Measurements from ENCODE around the gene DCHS1. TPM values are rescaled to one million over a fixed set of nuclear protein-coding genes. Genes with fewer than 3 reads are reported as not detected.
A peak's percentile ranks its signal among the peaks of the same experiment; 100 is the strongest.

DCHS1 gene
- total and polyA plus RNA-seq, 10 of the 15 experiments (the other 5 are each of a cell fraction or from before 2014, with no cell fraction given), result 0.02 to 0.64 (median 0.18) TPM; not detected in 1

- Histone ChIP-seq H3K4me3 (0 out of 2 replicates have a peak overlapping the region, but pooled peaks have one; percentile 19), H3K27ac (ENCODE audit: control insufficient read depth, insufficient read depth) (peak overlapping the region; percentile 88; the same call in 1 of the 2 replicates), H3K4me1 (ENCODE audit: control insufficient read depth, insufficient read depth, low read length) (peaks cover 34% of the 10 kb centered on the region), H2AFZ (ENCODE audit: control insufficient read depth, low read depth, low read length) (no peak overlapping the region), H3K4me2 (ENCODE audit: control insufficient read depth, insufficient read depth) (peak overlapping the region; percentile 98), H3K27me3 (replicated peaks in 1 of 2; ENCODE audit: control insufficient read depth in 2 of 2, insufficient read depth in 2 of 2, low read length in 1 of 2) (no peaks in the 10 kb centered on the region), H3K9ac (ENCODE audit: control insufficient read depth, insufficient read depth, low read length) (0 out of 2 replicates have a peak overlapping the region, but pooled peaks have one; percentile 23), H3K36me3 (ENCODE audit: control insufficient read depth in 2 of 2, insufficient read depth in 2 of 2, low read length in 1 of 2) (peaks cover 23 to 28% of the 10 kb centered on the region in 2 experiments), H3K79me2 (ENCODE audit: control insufficient read depth, insufficient read depth, low read length) (peaks cover 65% of the 10 kb centered on the region), H4K20me1 (ENCODE audit: control insufficient read depth, insufficient read depth) (no peaks in the 10 kb centered on the region), H3K9me3 (replicated peaks; ENCODE audit: control insufficient read depth, insufficient read depth, low read length) (no peaks in the 10 kb centered on the region)
- TF ChIP-seq GATAD2B (conservative IDR thresholded peaks at IDR 0.05; ENCODE audit: low read depth) (no peak), WRNIP1 (IDR thresholded peaks at IDR 0.05; ENCODE audit: borderline replicate concordance, low read depth, low read length) (no peak), ATF7 (IDR thresholded peaks at IDR 0.05; ENCODE audit: low read depth) (no peak), NRF1 (conservative IDR thresholded peaks at IDR 0.05; ENCODE audit: low read depth, low read length) (no peak), NR2F1 (conservative IDR thresholded peaks at IDR 0.05) (no peak), ZNF217 (IDR thresholded peaks at IDR 0.05) (no peak), ZNF207 (IDR thresholded peaks at IDR 0.05; ENCODE audit: borderline replicate concordance) (no peak), BMI1 (IDR thresholded peaks at IDR 0.05; ENCODE audit: borderline replicate concordance) (no peak), JUNB (IDR thresholded peaks at IDR 0.05) (no peak), KLF5 (IDR thresholded peaks at IDR 0.05; ENCODE audit: partially characterized antibody) (no peak), SPI1 (IDR thresholded peaks at IDR 0.05; ENCODE audit: borderline replicate concordance, insufficient read depth, low read depth, low read length) (no peak), EGR1 (IDR thresholded peaks at IDR 0.05; ENCODE audit: borderline replicate concordance in 1 of 2, low read depth in 2 of 2, low read length in 2 of 2) (no peak), SP1 (IDR thresholded peaks at IDR 0.05; ENCODE audit: low read depth, low read length) (no peak), SMARCA5 (IDR thresholded peaks at IDR 0.05) (no peak), KAT2A (conservative IDR thresholded peaks at IDR 0.05; ENCODE audit: control insufficient read depth, low read depth, low read length) (no peak), BACH1 (IDR thresholded peaks at IDR 0.05; ENCODE audit: borderline replicate concordance) (no peak), NFYA (IDR thresholded peaks at IDR 0.05; ENCODE audit: borderline replicate concordance, low read depth, low read length) (no peak), CBFB (IDR thresholded peaks at IDR 0.05; ENCODE audit: low read depth) (no peak), RELB (IDR thresholded peaks at IDR 0.05; ENCODE audit: low read depth) (no peak)
- TF ChIP-seq, protein P1, sequence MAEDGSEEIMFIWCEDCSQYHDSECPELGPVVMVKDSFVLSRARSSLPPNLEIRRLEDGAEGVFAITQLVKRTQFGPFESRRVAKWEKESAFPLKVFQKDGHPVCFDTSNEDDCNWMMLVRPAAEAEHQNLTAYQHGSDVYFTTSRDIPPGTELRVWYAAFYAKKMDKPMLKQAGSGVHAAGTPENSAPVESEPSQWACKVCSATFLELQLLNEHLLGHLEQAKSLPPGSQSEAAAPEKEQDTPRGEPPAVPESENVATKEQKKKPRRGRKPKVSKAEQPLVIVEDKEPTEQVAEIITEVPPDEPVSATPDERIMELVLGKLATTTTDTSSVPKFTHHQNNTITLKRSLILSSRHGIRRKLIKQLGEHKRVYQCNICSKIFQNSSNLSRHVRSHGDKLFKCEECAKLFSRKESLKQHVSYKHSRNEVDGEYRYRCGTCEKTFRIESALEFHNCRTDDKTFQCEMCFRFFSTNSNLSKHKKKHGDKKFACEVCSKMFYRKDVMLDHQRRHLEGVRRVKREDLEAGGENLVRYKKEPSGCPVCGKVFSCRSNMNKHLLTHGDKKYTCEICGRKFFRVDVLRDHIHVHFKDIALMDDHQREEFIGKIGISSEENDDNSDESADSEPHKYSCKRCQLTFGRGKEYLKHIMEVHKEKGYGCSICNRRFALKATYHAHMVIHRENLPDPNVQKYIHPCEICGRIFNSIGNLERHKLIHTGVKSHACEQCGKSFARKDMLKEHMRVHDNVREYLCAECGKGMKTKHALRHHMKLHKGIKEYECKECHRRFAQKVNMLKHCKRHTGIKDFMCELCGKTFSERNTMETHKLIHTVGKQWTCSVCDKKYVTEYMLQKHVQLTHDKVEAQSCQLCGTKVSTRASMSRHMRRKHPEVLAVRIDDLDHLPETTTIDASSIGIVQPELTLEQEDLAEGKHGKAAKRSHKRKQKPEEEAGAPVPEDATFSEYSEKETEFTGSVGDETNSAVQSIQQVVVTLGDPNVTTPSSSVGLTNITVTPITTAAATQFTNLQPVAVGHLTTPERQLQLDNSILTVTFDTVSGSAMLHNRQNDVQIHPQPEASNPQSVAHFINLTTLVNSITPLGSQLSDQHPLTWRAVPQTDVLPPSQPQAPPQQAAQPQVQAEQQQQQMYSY (CRISPR knock-in tag; IDR thresholded peaks at IDR 0.05), result no peak
- ATAC-seq (no peak), DNase-seq (ENCODE audit: low read depth, low spot score) (no peak), FAIRE-seq (no peak)
- no TSS peak for BruUV-seq (replicated peaks)
- RAD21 ChIA-PET (ENCODE audit: unreplicated experiment), result interaction anchor here (1.3 to 2.0 kb wide), 2 partner anchors 10 to 74 kb away, joined by 5 to 23 read pairs; partner anchors contain the start of gene MRPL17
- in situ Hi-C loops (cut with MboI), result loop anchor here (5.0 kb wide), 1 partner anchor 126 kb away; the partner anchor contains the start of genes ARFIP2 and TIMM10B
- intact Hi-C loops (cut with micrococcal nuclease; ENCODE audit: unreplicated experiment), result loop anchor here (10.0 kb wide), 1 partner anchor 223 kb away; no protein-coding TSS in a partner anchor
- POLR2A ChIA-PET, result interaction anchor here (0.6 to 7.2 kb wide), 5 partner anchors 11 to 373 kb away, joined by 3 to 85 read pairs (median 4); partner anchors contain the start of genes FHIP1B, MRPL17 and TPP1
- SMC1A ChIA-PET (ENCODE audit: uncharacterized antibody, unreplicated experiment), result interaction anchor here (1.7 to 6.2 kb wide), 3 partner anchors 10 to 138 kb away, joined by 5 to 57 read pairs (median 19); partner anchors contain the start of genes MRPL17 and TPP1
- 100% methylated on average over 9 of the region's 9 CpGs for WGBS (ENCODE audit: insufficient coverage, insufficient replicate concordance, low lambda C conversion rate, missing lambda C conversion rate)
- CTCF ChIA-PET, result interaction anchor here (0.9 to 3.6 kb wide), 4 partner anchors 10 to 229 kb away, joined by 3 to 26 read pairs (median 14); partner anchors contain the start of genes MRPL17 and TPP1
Observed at GRCh38 chr11:6608011-6608410, 47.6 kb downstream of the DCHS1 start.

All from GM12878 (cell line).